HG02678 (cell line): ENCODE measurements around the gene FDXR.

ENCODE experiments used
- ATAC-seq: cut with Tn5 transposase; IDR thresholded peaks from one replicate; pipeline ENCODE4 v1.9.1; 2021; ENCODE audit warnings: mild to moderate bottlenecking, moderate library complexity; ENCODE audit not compliant: unreplicated experiment

The FDXR gene

DNA sequence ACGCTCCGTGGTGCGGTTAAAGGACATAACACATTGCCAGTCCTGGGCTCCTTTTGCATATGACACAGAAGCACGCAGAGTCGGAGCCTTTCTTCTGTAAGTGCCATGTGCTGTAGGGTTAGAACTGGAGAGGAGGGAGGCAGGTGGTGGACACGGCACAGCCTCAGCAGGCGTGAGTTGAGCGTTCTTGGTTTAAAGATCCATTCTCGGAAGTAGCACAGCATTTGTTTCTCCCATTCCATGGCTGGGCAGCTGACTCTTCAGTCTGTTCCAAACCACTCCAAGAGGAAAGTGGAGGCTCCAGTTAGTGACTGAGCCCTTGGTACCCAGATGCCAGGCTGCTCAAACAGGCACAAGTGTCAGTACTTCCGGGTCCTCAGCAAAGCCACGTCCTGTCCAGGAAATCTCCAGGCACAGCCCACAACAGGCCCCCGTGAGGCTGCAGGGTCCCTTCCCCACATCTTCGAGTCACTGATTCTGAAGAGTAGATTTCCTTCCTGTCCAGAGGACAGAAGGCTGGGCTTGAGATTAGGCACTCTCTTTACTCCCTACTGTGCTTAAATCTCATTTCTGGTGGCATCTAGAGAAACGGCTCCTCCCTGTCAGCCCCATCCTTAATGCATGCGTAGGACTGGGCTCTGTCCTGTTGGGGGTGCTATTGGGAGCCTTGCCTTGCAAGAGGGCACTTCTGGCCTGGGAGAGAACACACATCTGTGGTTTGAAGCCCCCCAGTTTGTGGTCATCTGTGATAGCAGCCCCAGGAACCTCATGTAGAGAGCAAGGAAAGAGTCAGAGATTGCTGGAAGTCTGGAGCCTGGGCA lies 57.0 kb downstream of the FDXR start:
- no peak for ATAC-seq

DNA sequence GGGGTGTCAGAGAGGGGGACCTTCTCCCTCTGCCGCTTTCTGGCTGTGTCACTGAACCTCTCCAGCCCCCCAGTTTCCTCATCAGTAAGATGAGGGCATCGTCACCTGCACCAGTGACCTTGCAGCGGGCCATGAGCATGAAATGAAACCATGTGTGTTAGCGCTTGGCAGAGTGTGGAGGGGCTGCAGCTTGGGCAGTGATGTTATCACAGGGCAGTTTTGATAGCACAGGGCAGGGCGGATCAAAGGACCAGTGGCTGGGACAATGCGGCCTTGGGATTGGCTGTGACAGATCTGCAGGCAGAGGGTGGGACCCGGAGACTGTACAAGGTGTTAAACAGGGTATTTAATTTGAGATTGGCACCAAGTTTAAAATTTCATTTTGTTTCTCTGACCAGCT lies 57.7 kb downstream of the FDXR start:
- no peak for ATAC-seq

DNA sequence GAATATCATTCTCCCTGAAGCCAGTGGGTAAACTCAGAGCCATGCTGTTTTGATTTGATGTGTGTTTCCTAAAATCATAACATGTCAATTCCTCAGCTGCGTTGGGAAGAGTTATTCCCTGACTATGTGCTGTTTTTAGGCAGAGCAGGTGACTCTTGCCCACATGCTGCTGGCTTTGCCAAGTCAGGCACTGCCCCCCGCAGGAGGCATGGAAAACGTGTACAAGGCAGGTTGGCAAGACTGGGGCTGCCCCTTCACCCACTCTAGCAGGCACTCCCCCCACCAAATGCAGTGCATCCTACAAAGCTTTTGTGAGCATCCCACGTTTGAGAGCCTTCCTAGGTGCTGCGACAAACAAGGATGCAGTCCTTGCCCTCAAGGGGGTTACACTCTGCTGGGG lies 58.3 kb downstream of the FDXR start:
- ATAC-seq, result no peak
